HCT116 (cell line): ENCODE results near the gene ERC2.

ENCODE experiments used
- ATF3 ChIP-seq: IDR thresholded peaks from 2 replicates; pipeline ENCODE4 v1.6.1; 2012
- CTCF ChIP-seq, 3 experiments: fragments of 200-600 bp in 1 of 3; sonication (generic) in 1 of 3; IDR thresholded peaks in 2 of 3; conservative IDR thresholded peaks in 1 of 3; 2 replicates each; pipeline ENCODE4 v1.5.1; 2012 to 2017; ENCODE audit warnings: low read depth in 2 of 3, low read length in 2 of 3, antibody characterized with exemption in 1 of 3, borderline replicate concordance in 1 of 3, control low read depth in 1 of 3, mild to moderate bottlenecking in 1 of 3, mixed read lengths in 1 of 3, mixed run types in 1 of 3, moderate library complexity in 1 of 3; ENCODE audit not compliant: insufficient read depth in 1 of 3
- EGR1 ChIP-seq: IDR thresholded peaks from 2 replicates; pipeline ENCODE4 v1.6.1; 2012; ENCODE audit warnings: low read depth
- EZH2phosphoT487 ChIP-seq: fragments of 200-600 bp; IDR thresholded peaks from 2 replicates; pipeline ENCODE4 v1.6.1; 2018; ENCODE audit warnings: antibody characterized with exemption, borderline replicate concordance
- FOSL1 ChIP-seq: IDR thresholded peaks from 2 replicates; pipeline ENCODE4 v1.6.1; 2012; ENCODE audit warnings: low read depth
- MAX ChIP-seq: IDR thresholded peaks from 2 replicates; pipeline ENCODE4 v1.6.1; 2012
- POLR2A ChIP-seq: IDR thresholded peaks from 2 replicates; pipeline ENCODE4 v1.7.0; 2011; ENCODE audit warnings: borderline replicate concordance; ENCODE audit not compliant: insufficient read depth, insufficient read length; ENCODE audit errors: extremely low read depth
- POLR2AphosphoS5 ChIP-seq: IDR thresholded peaks from 2 replicates; pipeline ENCODE4 v1.6.1; 2011; ENCODE audit warnings: mild to moderate bottlenecking, low read depth, low read length, moderate library complexity
- RAD21 ChIP-seq: IDR thresholded peaks from 2 replicates; pipeline ENCODE4 v1.6.1; 2012; ENCODE audit warnings: low read depth, mild to moderate bottlenecking
- REST ChIP-seq: IDR thresholded peaks from 2 replicates; pipeline ENCODE4 v1.6.1; 2012; ENCODE audit warnings: low read depth
- SIN3A ChIP-seq: IDR thresholded peaks from 2 replicates; pipeline ENCODE4 v1.6.1; 2012; ENCODE audit warnings: low read depth
- SRF ChIP-seq: IDR thresholded peaks from 2 replicates; pipeline ENCODE4 v1.6.1; 2012; ENCODE audit warnings: low read depth
- TCF7L2 ChIP-seq: IDR thresholded peaks from 2 replicates; pipeline ENCODE4 v1.7.0; 2011; ENCODE audit warnings: borderline replicate concordance, inconsistent platforms; ENCODE audit not compliant: insufficient read depth, insufficient read length; ENCODE audit errors: extremely low read depth

GRCh38 chr3:55749036-55749435 is 719.2 kb downstream of the ERC2 start:
- TF ChIP-seq CTCF (IDR thresholded peaks at IDR 0.05 in 2 of 3, conservative IDR thresholded peaks at IDR 0.05 in 1 of 3; ENCODE audit: borderline replicate concordance in 1 of 3, insufficient read depth in 1 of 3, low read depth in 2 of 3, low read length in 2 of 3) = no peak
- no peak for TF ChIP-seq MAX
- TF ChIP-seq SIN3A = no peak
- no peak for TF ChIP-seq POLR2A
- no peak for TF ChIP-seq EGR1
- no peak for TF ChIP-seq ATF3
- TF ChIP-seq FOSL1 = no peak
- no peak for TF ChIP-seq RAD21
- no peak for TF ChIP-seq POLR2AphosphoS5
- TF ChIP-seq TCF7L2 = no peak
- TF ChIP-seq SRF = no peak
- no peak for TF ChIP-seq EZH2phosphoT487
- no peak for TF ChIP-seq REST
